Measurements from ENCODE around the gene MBOAT2. TPM values are rescaled to one million over a fixed set of nuclear protein-coding genes. Genes with fewer than 3 reads are reported as not detected.
A peak's percentile ranks its signal among the peaks of the same experiment; 100 is the strongest.

MBOAT2 gene
- total RNA-seq, 3 donors from 2014 or later = 36.1 to 65.6 (median 50.6) TPM

- TF ChIP-seq, protein P1, sequence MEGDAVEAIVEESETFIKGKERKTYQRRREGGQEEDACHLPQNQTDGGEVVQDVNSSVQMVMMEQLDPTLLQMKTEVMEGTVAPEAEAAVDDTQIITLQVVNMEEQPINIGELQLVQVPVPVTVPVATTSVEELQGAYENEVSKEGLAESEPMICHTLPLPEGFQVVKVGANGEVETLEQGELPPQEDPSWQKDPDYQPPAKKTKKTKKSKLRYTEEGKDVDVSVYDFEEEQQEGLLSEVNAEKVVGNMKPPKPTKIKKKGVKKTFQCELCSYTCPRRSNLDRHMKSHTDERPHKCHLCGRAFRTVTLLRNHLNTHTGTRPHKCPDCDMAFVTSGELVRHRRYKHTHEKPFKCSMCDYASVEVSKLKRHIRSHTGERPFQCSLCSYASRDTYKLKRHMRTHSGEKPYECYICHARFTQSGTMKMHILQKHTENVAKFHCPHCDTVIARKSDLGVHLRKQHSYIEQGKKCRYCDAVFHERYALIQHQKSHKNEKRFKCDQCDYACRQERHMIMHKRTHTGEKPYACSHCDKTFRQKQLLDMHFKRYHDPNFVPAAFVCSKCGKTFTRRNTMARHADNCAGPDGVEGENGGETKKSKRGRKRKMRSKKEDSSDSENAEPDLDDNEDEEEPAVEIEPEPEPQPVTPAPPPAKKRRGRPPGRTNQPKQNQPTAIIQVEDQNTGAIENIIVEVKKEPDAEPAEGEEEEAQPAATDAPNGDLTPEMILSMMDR (IDR thresholded peaks at IDR 0.05) = no peak
- ATAC-seq (no peak), DNase-seq (no peak)
- Histone ChIP-seq H3K36me3 (ENCODE audit: low read depth) (no peaks in the 10 kb centered on the region), H3K4me1 (ENCODE audit: low read depth) (peaks cover 9% of the 10 kb centered on the region), H3K4me3 (no peak overlapping the region), H3K9me3 (no peaks in the 10 kb centered on the region)
- intact Hi-C loops (cut with DNase I, micrococcal nuclease) = no loop called here
These were observed 197.9 kb downstream of the MBOAT2 start for GRCh38 chr2:8805278-8806210.

- H3K36me3 ChIP-seq (ENCODE audit: low read depth) = no peaks in the 10 kb centered on the region
- ATAC-seq (peak; percentile 99), DNase-seq (peak; percentile 46 to 62 (median 57))
- TF ChIP-seq, protein P1 (IDR thresholded peaks at IDR 0.05) = no peak
- intact Hi-C loops (cut with DNase I, micrococcal nuclease) = no loop called here
- H3K4me1 ChIP-seq (ENCODE audit: low read depth) = peaks cover 9% of the 10 kb centered on the region
- H3K4me3 ChIP-seq = no peak overlapping the region
- no peaks in the 10 kb centered on the region for H3K9me3 ChIP-seq
These were observed 199.7 kb downstream of the MBOAT2 start for GRCh38 chr2:8803658-8804379.

DNA sequence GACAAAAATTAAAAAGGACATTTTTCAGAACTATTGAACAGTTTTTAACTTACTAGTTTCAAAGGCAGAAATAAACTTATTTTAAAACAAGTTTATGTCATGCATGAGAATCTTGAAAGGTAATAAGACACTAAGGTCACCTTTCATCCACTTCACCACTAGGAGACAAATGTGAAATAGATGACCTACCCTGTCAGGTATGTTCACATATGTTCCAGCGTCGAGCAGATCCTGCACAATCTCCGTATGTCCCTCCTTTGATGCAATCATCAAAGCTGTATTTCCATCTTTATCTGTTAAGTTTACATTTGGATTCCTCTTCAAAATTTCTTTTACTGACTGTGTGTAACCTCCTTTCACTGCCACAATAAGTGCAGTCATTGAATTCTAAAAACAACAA, 200.7 kb downstream of the MBOAT2 start:
- intact Hi-C loops (cut with DNase I, micrococcal nuclease) = no loop called here
- no peak for ATAC-seq
- Histone ChIP-seq H3K4me3 (no peak overlapping the region), H3K36me3 (ENCODE audit: low read depth) (no peaks in the 10 kb centered on the region), H3K4me1 (ENCODE audit: low read depth) (peaks cover 9% of the 10 kb centered on the region), H3K9me3 (no peaks in the 10 kb centered on the region)
- TF ChIP-seq, protein P1 (IDR thresholded peaks at IDR 0.05) = no peak
- DNase-seq = no peak

Other genes starting within 250 kb of the MBOAT2 start
- gene KIDINS220, start 166.1 kb downstream of the MBOAT2 start, total RNA-seq = 10 to 100 TPM; 54.8 to 69.6 (median 55.9) TPM
- 10 to 100 TPM; 50.4 to 84.1 (median 50.5) TPM for gene ASAP2, start 203.1 kb upstream of the MBOAT2 start, total RNA-seq